Cerebellar nuclear complex (tissue), 1 donor: ENCODE measurements around the gene CDKN3.
"Not testable (repeated sequence)": the region's sequence is repeated elsewhere in the genome, so short reads cannot be mapped to it uniquely, and the experiment has no call there.

Experiments
- DNase-seq, 2 experiments: peaks; one replicate each; lab custom pipeline; 2025; lab: John Stamatoyannopoulos, UW

Gene CDKN3

GRCh38 chr14:54456820-54457608 is 60.2 kb downstream of the CDKN3 start:
- not testable (repeated sequence) for DNase-seq

GRCh38 chr14:54457609-54457996 is 60.8 kb downstream of the CDKN3 start:
- DNase-seq, result no peak

- not testable (repeated sequence) for DNase-seq
Observed at GRCh38 chr14:54458536-54458935, 61.7 kb downstream of the CDKN3 start.

- DNase-seq, result no peak
Observed at GRCh38 chr14:54459106-54459505, 62.3 kb downstream of the CDKN3 start.

- no peak for DNase-seq
Observed at GRCh38 chr14:54462048-54462447, 65.2 kb downstream of the CDKN3 start.

GRCh38 chr14:54465654-54466053 is 68.8 kb downstream of the CDKN3 start:
- DNase-seq, result peak in 1 of 2 experiments; percentile 4

- DNase-seq, result no peak
Observed at GRCh38 chr14:54467280-54467679, 70.5 kb downstream of the CDKN3 start.
